GM20431 (cell line): ENCODE data around the gene GPR35.

Experiments used
- in situ Hi-C: fragments of 300-500 bp; cut with MseI, MboI; formaldehyde crosslinking; loops from one replicate; pipeline ENCODE4 v1.15.0; 2020; ENCODE audit warnings: low sequenced_read_pairs; ENCODE audit not compliant: unreplicated experiment

Gene GPR35

GRCh38 chr2:240620149-240620731 lies 5.0 kb upstream of the GPR35 start:
- in situ Hi-C loops: no loop called here

- in situ Hi-C loops: no loop called here
These were observed 4.4 kb upstream of the GPR35 start for GRCh38 chr2:240620859-240621258.

- in situ Hi-C loops: no loop called here
These were observed 3.2 kb upstream of the GPR35 start for GRCh38 chr2:240622060-240622411.

DNA sequence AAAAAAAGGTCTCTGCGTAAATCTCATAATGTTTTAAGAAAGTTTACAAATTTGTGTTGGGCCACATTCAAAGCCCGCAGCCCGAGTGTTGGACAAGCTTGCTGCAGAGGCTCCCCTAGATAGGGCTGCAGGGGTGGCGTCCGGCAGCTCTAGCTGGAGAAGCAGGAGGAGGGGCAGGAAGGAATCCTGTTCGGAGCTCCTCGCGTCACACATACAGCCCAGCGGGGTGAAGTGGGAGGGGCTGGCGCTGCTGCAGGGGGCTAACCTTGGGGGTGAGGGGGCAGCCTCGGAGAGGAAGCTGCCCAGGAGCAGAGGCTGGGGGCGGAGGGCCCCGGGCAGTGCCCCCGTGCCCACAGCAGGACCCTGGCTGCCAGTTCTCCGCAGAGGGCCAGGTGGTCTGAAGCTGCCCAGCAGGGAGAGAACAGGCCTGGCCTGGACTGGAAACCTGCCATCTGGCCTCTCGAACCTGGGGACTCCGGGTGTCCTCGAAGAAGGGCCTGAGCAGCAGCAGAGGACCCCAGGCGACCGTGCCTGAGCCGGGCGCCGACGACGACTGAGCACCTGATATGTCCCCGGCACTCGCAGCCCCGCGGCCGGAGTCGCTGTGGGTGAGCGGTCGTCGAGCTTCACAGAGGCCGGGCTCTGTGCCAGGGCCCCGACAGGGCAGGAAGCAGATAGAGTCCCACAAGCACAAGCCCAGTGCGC lies 2.6 kb upstream of the GPR35 start:
- in situ Hi-C loops: no loop called here

GRCh38 chr2:240623531-240624010 lies 1.7 kb upstream of the GPR35 start:
- in situ Hi-C loops: no loop called here

DNA sequence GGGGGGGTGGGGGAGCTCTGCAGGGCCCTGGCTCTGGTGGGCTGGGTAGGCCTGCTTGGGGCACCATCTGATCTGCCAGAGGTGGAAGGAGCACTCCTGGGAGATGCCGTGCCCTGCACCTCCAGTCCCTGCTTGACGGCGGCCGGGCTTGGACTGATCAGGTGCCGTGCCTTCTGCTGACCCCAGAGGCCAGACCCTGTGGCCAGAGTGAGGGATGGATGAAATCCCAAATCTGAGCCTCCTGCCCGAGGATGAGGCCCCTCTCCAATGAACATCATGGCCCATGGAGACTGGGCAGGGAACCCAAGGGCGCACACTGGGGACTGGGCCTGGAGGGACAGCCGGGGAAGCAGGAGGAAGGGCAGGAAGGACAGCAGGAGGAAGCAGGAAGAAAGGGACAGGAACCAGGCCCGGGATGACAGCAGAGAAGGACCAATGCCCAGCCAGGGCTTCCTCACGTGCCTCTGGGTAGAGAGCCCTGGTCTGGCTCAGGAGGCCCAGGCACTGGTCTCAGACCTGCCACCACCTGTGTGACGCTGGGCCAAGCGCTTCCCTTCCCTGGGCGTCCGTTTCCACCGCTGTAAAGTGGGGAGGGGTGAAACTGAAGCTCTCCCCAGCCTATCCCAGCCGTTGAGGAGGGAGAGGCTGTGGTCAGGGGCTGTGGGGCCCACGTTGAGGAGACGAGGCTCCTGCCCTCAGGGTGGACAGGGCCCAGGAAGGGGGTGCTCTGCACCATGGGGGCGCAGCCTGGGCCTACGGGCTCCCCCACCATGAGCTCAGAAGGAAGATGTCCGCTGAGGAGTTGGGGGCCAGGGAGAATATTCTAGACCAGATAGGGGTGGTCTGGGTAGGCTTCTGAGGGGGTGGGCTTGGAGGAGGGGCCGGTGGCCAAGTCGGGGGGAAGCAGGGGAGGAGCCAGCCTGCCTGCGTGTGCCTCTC lies 1.0 kb upstream of the GPR35 start:
- in situ Hi-C loops: no loop called here

DNA sequence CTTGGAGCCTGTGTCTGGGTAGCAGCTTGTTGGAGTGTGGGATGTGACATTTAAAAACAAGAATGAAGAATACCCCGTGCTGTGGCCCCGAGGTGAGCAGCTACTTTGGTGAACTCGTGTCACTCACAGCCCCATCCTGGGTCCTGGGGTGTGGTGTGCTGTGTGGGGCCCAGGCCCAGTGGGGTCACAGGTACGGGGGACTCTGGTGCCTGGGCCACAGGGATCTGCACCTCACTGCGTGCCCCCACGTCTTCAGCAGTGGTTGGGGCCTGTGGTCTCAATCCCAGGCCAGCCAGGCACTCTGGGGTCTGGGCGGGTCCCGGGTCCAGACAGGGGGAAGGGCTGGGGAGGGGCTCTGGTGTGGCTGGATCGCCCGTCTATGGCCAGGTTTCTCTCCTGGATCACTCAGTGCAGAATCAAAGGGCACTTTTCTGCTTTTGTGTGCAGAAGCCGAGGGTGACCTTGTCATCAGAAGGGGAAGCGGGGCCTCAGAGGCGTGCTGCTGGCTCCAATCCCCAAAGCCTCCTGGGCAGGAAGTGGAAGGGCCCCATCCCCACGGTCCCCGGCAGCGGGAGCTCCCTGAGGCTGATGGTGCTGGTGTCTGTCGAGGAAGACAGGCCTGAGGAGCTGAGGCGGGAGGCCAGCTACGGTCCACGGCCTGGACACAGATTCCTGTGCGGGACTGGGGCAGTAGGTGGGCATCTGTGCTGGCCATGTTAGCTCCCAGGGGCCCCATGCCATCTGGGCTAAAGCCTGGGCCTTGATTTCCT lies 1.4 kb downstream of the GPR35 start:
- in situ Hi-C loops: no loop called here

GRCh38 chr2:240627736-240628506 lies 2.6 kb downstream of the GPR35 start:
- in situ Hi-C loops: no loop called here

DNA sequence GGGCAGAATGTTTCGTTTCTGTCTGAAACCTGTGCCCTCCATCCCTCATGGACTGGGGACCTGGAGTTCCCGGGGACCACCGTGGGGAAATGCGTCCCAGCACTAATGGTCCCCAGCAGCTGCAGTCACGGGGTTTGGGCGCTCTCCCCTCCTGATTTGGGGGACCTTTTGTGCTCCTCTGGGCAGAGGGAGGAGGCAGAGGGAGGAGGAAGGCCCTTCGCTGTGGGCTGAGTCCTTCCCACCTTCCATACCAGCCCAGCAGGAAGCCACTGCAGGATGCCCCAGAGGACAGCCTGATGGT lies 3.2 kb downstream of the GPR35 start:
- in situ Hi-C loops: no loop called here

DNA sequence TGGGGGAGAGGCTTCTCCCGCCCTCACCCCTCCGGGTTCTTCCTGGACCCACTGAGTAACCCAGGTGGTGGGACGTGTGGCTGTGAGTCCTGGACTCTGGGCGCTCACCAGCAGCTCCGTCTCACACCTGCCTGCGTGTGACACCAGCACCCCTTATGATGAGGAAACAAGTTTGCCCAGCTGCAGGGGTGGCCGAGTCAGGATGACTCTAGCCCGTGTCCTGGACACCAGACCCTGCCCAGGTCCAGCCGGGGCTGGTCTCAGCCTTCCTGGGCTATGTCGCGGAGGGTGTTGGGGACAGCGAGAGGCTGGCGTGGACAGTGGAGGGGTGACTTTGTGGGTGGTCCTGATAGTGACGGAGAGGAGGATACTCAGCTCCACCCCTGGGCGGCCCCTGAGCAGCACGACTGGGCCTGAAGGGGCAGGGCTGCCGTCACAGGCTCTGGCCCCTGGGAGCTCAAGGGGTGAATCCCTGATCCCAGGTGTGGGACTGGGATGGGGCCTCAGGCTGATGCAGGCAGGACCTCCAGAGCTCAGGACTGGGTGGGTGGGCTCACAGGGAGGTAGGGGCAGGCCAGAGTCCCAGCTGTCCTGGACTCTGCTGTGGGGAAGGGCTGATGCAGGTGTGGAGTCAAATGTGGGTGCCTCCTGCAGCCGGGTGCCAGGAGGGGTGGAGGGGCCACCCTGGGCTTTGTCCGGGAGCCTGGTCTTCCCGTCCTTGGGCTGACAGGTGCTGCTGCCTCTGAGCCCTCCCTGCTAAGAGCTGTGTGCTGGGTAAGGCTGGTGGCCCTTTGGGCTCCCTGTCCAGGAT lies 3.7 kb downstream of the GPR35 start:
- in situ Hi-C loops: no loop called here

DNA sequence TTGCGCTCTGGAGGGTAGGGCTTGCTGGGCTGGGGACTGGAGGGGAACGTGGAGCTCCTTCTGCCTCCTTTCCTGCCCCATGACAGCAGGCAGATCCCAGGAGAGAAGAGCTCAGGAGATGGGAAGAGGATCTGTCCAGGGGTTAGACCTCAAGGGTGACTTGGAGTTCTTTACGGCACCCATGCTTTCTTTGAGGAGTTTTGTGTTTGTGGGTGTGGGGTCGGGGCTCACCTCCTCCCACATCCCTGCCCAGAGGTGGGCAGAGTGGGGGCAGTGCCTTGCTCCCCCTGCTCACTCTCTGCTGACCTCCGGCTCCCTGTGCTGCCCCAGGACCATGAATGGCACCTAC lies 4.3 kb downstream of the GPR35 start:
- in situ Hi-C loops: no loop called here

GRCh38 chr2:240629968-240630770 lies 4.9 kb downstream of the GPR35 start:
- in situ Hi-C loops: no loop called here

DNA sequence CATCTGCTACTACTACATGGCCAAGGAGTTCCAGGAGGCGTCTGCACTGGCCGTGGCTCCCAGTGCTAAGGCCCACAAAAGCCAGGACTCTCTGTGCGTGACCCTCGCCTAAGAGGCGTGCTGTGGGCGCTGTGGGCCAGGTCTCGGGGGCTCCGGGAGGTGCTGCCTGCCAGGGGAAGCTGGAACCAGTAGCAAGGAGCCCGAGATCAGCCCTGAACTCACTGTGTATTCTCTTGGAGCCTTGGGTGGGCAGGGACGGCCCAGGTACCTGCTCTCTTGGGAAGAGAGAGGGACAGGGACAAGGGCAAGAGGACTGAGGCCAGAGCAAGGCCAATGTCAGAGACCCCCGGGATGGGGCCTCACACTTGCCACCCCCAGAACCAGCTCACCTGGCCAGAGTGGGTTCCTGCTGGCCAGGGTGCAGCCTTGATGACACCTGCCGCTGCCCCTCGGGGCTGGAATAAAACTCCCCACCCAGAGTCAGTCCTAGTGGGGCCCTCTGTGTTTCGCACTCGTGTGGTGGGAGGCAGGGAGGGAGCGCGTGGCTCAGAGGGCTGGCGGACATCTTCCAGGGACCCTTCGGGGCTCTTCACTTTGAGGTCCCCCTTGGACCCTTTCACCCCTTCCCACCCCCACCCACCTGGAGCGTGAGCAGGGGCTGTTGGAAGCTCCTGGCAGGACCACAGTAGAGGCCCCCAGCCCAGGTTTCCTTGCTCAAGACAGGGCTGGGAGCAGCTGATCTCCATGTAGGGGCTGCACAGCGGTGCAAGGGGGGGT lies 5.7 kb downstream of the GPR35 start:
- in situ Hi-C loops: no loop called here

DNA sequence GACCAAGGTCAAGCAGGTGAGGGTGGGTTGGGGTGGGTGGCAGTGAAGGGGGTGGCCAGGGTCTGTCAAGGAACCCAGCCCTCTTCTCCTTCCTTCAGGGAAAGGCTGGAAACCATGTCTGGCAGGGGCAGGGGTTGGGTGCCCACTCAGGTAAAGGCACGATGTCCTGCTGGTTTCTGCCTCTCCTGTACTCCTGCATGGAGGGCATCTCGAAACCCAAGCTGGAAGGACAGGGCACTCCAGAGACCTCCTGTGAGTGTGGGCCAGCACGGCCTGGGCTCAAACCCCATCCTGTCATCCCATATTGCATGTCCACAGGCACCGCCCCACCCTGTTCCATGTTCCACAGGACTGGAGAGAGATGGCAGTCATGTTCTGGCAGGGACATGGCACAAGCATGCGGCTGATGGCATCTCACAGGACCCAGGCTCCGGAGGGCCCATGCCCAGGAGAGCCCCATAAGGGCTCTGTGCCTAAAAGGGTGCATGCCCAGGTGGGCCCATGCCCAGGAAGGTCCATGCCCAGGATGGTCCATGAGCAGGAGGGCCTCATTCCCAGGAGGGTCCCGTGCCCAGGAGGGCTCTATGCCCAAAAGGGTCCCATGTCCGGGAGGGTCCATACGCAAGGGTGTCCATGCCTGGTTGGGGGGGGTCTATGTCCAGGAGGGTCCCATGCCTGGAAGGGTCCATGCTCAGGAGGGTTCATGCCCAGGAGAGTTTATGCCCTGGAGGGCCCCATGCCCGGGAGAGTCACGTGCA lies 6.4 kb downstream of the GPR35 start:
- in situ Hi-C loops: no loop called here

DNA sequence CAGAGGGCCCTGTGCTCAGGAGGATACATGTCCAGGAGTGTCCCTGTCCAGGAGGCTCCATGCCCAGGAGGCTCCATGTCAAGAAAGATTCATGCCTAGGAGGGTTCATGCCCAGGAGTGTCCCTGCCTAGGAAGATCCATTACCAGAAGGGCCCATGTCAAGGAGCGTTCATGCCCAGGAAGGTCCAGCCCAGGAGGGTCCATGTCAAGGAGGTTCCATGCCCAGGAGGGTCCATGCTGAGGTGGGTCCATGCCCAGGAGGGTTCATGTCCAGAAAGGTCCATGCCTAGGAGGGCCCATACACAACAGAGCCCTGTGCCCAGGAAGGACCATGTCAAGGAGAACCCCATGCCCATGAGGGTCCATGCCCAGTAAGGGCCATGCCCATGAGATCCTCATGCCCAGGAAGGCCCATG lies 7.0 kb downstream of the GPR35 start:
- in situ Hi-C loops: no loop called here

- in situ Hi-C loops: no loop called here
These were observed 10.1 kb downstream of the GPR35 start for GRCh38 chr2:240635121-240635997.
